Heart right ventricle (tissue), 16 donors: ENCODE results near the gene CSRP2. TPM values are rescaled to one million over a fixed set of nuclear protein-coding genes. Genes with fewer than 3 reads are reported as not detected.

Source experiments
- ATAC-seq, 8 donors: fragments of 200-7000 bp; cut with Tn5 transposase; one replicate each; pipeline ENCODE4 v1.9.1; 2020; ENCODE audit warnings: mild to moderate bottlenecking in 8 of 8, moderate library complexity in 8 of 8, moderate number of reproducible peaks in 1 of 8
- DNase-seq, 2 donors: peaks; one replicate each; pipeline ENCODE4 v3.0.0-alpha.2; 2020
- H3K27ac ChIP-seq, 10 donors: fragments of 200-600 bp; sonication (generic) in 2 of 10; one replicate each; pipeline versions ENCODE4 v1.5.0 to v1.8.0; 2020 to 2022; ENCODE audit warnings: mild to moderate bottlenecking in 3 of 10
- H3K27me3 ChIP-seq, 7 donors: fragments of 200-600 bp; one replicate each; pipeline ENCODE4 v1.8.0; 2021 to 2022; ENCODE audit warnings: mild to moderate bottlenecking in 2 of 7
- H3K36me3 ChIP-seq, 9 donors: fragments of 200-600 bp; sonication (generic) in 1 of 9; one replicate each; pipeline versions ENCODE4 v1.5.0 to v1.8.0; 2020 to 2022; ENCODE audit warnings: mild to moderate bottlenecking in 2 of 9
- H3K4me1 ChIP-seq, 9 donors: fragments of 200-600 bp; sonication (generic) in 1 of 9; one replicate each; pipeline versions ENCODE4 v1.5.0 to v1.8.0; 2020 to 2022; ENCODE audit warnings: mild to moderate bottlenecking in 4 of 9
- H3K4me3 ChIP-seq, 10 donors: fragments of 200-600 bp; sonication (generic) in 2 of 10; one replicate each; pipeline versions ENCODE4 v1.5.0 to v1.8.0; 2020 to 2022; ENCODE audit warnings: mild to moderate bottlenecking in 7 of 10, moderate library complexity in 2 of 10
- H3K9me3 ChIP-seq, 11 donors: fragments of 200-600 bp in 10 of 11; sonication (generic) in 2 of 11; one replicate each; pipeline versions ENCODE4 v1.5.0 to v1.8.0; 2013 to 2022; ENCODE audit warnings: mild to moderate bottlenecking in 2 of 11, control low read depth in 1 of 11, moderate library complexity in 1 of 11
- WGBS, 2 donors: extraction: QIAGEN DNeasy Blood & Tissue Kit; methylation state at CpG; one replicate each; pipeline ENCODE4 v1.1.7; 2013; ENCODE audit warnings: inconsistent platforms in 1 of 2; 5-methylcytosine and 5-hydroxymethylcytosine counted together
- intact Hi-C, 10 donors: fragments of 100-400 bp; cut with DNase I; formaldehyde crosslinking; loops; one replicate each; pipeline versions ENCODE4 v1.11.1 to v1.14.2; 2022
- polyA plus RNA-seq, 2 donors: library from polyadenylated mRNA; stranded (reverse); fragments of 200-250 nt; gene quantifications; one replicate each; pipeline ENCODE4 v1.2.3, GENCODE V29; 2013
- total RNA-seq, 10 donors: library from RNA; stranded (reverse); fragmentation: NEBNext Ultra II Directional in 3 of 10; extraction: Animal tissue kit (Norgen Biotek cat#: 25700) in 3 of 10; gene quantifications; one replicate each; pipeline versions ENCODE4 v1.2.1 to v1.2.4, GENCODE V29; 2021 to 2023
- TF ChIP-seq, protein P1 (sequence below), 9 donors: fragments of 200-600 bp; sonication (generic) in 2 of 9; IDR thresholded peaks; one replicate each; pipeline versions ENCODE4 v1.5.0 to v1.8.0; 2021 to 2022; ENCODE audit warnings: antibody characterized with exemption in 9 of 9, mild to moderate bottlenecking in 5 of 9, moderate library complexity in 1 of 9
- donor health status: Arrhythmogenic right ventricular cardiomyopathy.
- donor health status: ischemic (EF 13 %, LVEDD 7.1; RV severe dilation, severe dysfunction).
- donor health status: healthy with polysubstance abuse.
- donor health status: DM: no; HTN: yes; CAD: no.
- donor health status: DM: no; HTN: no; CAD: no.
- donor health status: ischemic (EF 25% LVEDD 6.9; RV normal size, moderate dysfunction).
- donor health status: ischemic (EF 25% LVEDD 5.7; RV mildly dilated, moderate dysfunction).
- donor health status: healthy.
- donor health status: DM: yes; HTN: yes; CAD: no.
- donor health status: Ischemic cardiomyopathy.
- donor health status: ischemic (EF 35%, LVEDD 5.7; RV mildly dilated, moderate dysfunction).
- donor health status: nonischemic (EF 11% LVEDD 7.7; RV severe dilation, severe dysfunction).
- donor health status: DM: yes; HTN: yes; CAD: no.
- donor health status: PGD.
- donor health status: ischemic (EF 29% LVEDD 5.4; RV normal size, mild dysfunction).
- donor health status: nonischemic (EF 23%, LVEDD 6.1; RV moderate dilation, normal function).

CSRP2 gene
- total and polyA plus RNA-seq, 12 donors, result 9.7 to 46.3 (median 21.8) TPM

DNA sequence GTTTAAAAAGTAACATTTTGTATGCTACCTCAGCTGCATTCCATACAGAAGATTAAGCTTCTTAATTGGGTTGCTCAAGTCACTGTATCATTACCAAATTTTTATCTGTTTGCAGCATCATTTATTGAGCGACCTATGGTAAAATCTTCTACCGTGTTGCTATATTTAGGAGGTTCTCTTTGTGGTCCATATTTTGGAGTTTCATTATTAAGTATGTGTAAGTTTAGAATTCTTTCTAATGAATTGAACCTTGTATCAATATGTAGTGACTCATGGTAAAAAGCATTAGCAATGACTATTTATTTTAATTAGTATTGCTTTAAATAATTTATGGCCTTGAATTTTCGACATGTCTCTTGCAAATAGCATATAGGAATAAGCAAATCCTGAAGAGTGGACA, 42.2 kb downstream of the CSRP2 start:
- intact Hi-C loops, result no loop called here
- no peak overlapping the region for H3K27ac ChIP-seq
- no peaks in the 10 kb centered on the region for H3K4me1 ChIP-seq
- H3K9me3 ChIP-seq, result peaks cover 0 to 14% (median 8%) of the 10 kb centered on the region in 11 donors
- 65 to 86% methylated on average over 3 of the region's 3 CpGs for WGBS, 2 donors
- H3K36me3 ChIP-seq, result peaks cover 0 to 40% (median 18%) of the 10 kb centered on the region in 9 donors
- no peak for ATAC-seq
- H3K4me3 ChIP-seq, result no peak overlapping the region
- TF ChIP-seq, protein P1, sequence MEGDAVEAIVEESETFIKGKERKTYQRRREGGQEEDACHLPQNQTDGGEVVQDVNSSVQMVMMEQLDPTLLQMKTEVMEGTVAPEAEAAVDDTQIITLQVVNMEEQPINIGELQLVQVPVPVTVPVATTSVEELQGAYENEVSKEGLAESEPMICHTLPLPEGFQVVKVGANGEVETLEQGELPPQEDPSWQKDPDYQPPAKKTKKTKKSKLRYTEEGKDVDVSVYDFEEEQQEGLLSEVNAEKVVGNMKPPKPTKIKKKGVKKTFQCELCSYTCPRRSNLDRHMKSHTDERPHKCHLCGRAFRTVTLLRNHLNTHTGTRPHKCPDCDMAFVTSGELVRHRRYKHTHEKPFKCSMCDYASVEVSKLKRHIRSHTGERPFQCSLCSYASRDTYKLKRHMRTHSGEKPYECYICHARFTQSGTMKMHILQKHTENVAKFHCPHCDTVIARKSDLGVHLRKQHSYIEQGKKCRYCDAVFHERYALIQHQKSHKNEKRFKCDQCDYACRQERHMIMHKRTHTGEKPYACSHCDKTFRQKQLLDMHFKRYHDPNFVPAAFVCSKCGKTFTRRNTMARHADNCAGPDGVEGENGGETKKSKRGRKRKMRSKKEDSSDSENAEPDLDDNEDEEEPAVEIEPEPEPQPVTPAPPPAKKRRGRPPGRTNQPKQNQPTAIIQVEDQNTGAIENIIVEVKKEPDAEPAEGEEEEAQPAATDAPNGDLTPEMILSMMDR (IDR thresholded peaks at IDR 0.05), result no peak
- DNase-seq, result no peak
- H3K27me3 ChIP-seq, result no peaks in the 10 kb centered on the region

DNA sequence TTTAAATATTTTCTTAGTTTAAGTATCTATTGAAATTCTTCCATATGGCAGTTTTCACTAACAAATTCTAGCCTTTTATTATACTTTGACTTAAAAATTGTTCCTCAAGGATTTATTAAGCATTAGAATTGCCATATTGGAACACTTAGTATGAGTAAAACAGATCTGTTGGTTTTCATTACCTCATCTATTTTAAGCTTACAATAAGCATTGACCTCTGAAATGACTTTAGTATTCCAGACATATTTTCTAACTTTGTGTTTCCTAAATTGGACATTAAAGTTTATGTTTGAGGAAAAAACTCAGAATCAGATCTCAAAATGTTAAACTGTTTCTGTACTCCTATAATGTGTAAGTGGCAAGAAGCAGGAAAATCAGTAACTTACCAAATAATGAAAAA, 48.4 kb downstream of the CSRP2 start:
- Histone ChIP-seq H3K9me3 (peaks cover 0 to 16% (median 8%) of the 10 kb centered on the region in 11 donors), H3K36me3 (peaks cover 0 to 80% (median 20%) of the 10 kb centered on the region in 9 donors), H3K27me3 (no peaks in the 10 kb centered on the region), H3K4me1 (no peaks in the 10 kb centered on the region), H3K4me3 (no peak overlapping the region), H3K27ac (no peak overlapping the region)
- DNase-seq, result no peak
- TF ChIP-seq, protein P1 (IDR thresholded peaks at IDR 0.05), result no peak
- intact Hi-C loops, result no loop called here
- ATAC-seq, result no peak

DNA sequence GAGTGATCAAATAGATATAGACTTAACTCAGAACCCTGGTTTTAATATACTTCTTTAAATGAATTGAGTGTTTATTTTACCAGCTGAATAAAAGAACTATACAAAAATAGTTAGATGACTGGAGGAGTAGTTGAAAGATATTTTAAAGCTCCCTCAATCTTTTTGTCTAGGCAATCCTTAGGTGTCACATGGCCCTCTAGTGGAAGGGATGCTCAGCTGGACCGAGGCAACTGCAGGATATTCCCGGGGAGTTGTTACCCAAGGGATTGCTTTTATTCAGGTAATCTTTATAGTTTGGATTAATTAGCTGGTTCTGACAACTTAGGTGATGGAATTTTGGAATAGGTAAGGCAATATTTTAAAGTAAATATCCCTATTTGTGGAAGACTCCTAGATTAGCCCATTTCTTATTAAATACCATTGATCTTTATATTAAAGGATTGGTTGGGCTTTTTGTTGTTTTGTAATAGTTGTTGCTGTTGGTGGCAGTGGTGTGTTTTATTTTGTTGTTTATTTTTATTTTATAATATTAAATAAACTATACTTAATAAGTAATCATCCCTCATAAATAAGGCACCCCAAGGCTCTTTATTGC, 57.8 kb downstream of the CSRP2 start:
- H3K36me3 ChIP-seq, result peaks cover 0 to 66% (median 9%) of the 10 kb centered on the region in 9 donors
- TF ChIP-seq, protein P1 (IDR thresholded peaks at IDR 0.05), result peak; percentile 13 to 69 (median 52)
- 4 to 17% methylated on average over 2 of the region's 2 CpGs for WGBS, 2 donors
- H3K27ac ChIP-seq, result no peak overlapping the region
- ATAC-seq (peak in 2 of 8 donors; percentile 62 to 69), DNase-seq (peak in 1 of 2 donors; percentile 11)
- no peaks in the 10 kb centered on the region for H3K9me3 ChIP-seq
- intact Hi-C loops, result loop anchor here in 1 of 10 donors (5.0 kb wide), 1 partner anchor 199 kb away; no protein-coding TSS in a partner anchor
- no peaks in the 10 kb centered on the region for H3K27me3 ChIP-seq
- H3K4me3 ChIP-seq, result no peak overlapping the region
- no peaks in the 10 kb centered on the region for H3K4me1 ChIP-seq

DNA sequence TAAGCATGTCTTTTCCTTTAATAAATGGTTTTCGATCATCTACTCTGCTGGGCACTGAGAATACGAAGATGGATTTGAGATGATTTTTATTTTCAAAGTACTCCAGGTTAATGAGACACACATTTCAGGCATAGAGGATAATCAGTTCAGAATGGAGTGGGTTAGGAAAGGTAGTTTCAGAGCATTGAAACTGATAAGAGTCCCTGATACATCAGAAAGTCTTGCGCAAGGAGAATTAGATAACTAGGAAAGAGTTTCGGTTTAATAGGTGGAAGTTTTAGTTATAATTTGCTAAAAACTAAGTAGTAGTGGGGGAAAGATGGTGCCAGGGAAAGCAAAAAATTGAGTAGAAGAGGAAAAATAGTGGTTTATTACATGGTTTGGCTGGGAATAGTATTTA, 64.8 kb downstream of the CSRP2 start:
- intact Hi-C loops, result loop anchor here in 2 of 10 donors (10.0 kb wide), 2 partner anchors 191 to 201 kb away; no protein-coding TSS in a partner anchor
- Histone ChIP-seq H3K4me1 (peaks cover 0 to 10% (median 0%) of the 10 kb centered on the region in 9 donors), H3K36me3 (peaks cover 0 to 93% (median 15%) of the 10 kb centered on the region in 9 donors), H3K9me3 (no peaks in the 10 kb centered on the region), H3K4me3 (no peak overlapping the region), H3K27me3 (no peaks in the 10 kb centered on the region), H3K27ac (no peak overlapping the region)
- 89 to 91% methylated on average over 4 of the region's 4 CpGs for WGBS, 2 donors
- TF ChIP-seq, protein P1 (IDR thresholded peaks at IDR 0.05), result no peak
- ATAC-seq, result no peak
- DNase-seq, result no peak
